ENCODE results near the gene NPRL2.

Gene NPRL2

DNA sequence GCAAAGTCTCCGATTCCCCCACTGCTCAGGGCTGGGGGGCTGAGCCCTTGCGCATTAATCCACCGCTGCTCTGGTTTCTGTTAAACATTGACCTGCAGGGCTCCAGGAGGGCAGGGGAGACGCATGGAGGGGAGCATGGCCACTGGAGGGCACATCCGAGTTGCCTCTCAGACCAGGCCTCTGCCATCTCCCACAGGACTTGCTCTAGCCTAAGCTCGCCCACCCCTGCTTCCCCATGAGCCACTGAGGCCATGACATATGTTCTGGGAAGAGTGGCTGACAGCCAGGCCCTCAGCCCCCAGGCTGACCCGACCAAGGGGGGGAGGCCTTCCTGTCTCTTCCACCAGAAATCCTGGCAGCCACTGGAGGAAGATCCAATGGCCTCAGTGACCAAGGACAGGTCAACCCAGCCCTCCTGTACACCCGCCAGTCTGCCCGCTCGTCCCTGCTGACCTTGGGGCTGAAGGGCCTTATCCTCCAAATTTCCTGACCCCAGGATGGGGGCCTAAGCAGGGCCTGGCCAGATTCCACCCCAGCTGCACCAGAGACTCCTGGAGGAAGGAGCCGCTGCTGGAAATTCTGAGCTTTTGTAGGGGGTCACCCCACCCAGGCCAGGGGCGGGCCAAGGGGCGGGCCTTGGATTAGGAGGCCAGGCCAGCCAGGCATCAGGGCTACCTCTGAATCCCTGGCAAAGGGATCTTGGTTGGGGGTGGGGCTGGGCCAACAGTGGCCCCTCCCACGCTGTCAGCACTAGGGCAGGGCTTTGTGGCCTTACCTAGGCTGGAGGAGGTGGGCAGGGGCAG is 47.4 kb downstream of the NPRL2 start, which contains the start of gene HYAL1:
HYAL1 (minus strand) TSS at position 562 of the 803 bp plus-strand sequence. CDS start 618 bp downstream, outside the sequence.
- no peak for DNase-seq

DNA sequence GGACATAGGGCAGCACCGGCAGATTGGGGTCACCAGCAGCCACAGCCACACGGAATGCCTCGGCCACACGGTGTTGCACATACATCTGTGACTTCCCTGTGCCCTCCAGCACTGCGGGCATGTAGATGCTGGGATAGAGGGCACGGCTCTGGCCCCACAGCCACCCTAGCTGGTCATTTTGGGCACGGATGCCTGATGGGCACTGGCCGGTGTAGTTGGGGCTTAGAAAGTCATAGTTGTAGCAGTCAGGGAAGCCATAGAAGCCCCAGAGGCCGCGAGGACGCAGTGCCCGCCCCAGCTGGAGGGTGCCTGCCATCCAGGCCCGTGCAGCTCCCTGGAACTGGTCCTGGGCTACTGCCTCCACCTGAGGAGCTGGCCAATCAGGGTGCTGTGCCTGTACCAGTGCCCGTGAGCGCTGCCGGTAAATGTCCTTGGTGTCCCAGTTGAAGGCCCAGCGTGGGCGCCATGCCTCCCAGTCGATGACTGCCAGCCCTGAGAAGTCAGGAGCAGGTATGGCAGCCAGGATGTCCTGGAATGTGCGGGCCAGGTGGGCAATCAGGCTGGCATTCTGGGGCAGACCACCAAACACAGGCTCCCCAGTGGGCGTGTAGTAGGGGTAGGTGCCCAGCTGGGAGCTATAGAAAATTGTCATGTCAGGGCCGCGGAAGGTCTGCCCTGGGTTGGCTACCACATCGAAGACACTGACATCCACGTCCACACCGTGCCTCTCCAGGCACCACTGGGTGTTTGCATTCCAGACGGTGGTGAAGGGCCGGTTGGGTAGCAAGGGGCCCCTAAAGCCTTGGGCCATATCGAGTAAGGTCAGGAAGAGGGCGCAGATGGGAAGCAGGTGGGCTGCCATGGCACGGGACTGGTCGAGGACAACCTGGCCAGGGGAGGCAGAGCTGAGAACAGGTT is 48.2 kb downstream of the NPRL2 start:
- no peak for DNase-seq

DNA sequence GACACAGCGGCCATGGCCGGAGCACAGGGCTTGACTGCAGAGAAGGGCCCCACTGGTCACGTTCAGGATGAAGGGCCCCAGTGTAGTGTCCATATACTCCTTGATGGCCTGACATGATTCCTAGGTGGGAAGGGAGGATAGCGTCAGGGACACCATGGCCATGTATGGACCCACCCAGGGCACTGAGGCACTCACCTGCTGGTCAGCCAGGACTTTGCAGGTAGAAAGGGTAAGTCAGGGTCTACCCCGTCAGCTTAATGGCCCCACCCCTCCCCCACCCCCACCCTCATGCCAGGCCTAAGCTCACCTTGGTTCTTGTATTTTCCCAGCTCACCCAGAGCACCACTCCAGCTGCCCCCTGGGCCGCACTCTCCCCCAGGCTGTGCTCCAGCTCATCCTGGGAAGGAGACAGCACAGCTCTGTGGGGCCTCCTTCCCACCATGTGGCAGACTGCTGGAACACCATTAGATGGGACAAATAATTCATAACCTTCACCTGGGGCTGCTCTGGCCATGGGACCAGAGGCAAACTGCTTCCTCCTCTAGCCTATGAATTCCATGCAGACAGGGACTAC is 49.8 kb downstream of the NPRL2 start:
- no peak for DNase-seq

DNA sequence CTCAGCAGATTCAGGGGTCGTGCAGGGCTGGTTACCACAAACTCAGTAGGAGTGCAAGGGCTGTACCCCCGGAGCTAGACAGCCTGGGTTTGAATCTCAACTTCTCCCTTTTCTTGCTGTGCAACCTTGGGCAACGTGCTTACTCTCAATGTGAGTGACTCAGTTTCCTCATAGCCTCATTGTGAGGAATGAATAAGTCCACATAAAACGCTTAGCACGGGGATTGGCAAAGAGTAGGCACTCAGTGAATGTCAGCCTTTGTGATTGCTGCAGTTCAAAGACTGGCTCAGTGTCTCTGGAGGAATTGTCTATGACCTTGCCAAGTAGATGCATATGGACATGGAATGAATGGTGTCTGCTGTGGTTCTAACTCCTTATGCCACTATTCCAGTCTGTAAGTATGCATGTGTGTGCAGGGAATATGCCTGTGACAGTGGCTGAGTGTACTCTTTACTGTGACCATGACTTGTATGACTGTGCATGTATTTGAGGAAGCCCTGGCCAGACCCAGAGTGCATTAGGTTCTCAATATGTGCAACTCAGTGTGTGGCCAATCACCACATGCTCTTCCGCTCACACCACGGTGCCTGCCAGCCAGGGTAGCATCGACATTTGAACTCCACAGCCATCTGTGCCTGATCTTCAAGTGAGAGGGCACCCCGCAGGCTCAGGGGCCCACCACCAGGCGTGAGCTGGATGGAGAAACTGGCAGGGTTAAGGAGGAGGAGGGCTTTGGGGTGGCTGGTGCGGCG is 50.5 kb downstream of the NPRL2 start:
- no peak for DNase-seq

DNA sequence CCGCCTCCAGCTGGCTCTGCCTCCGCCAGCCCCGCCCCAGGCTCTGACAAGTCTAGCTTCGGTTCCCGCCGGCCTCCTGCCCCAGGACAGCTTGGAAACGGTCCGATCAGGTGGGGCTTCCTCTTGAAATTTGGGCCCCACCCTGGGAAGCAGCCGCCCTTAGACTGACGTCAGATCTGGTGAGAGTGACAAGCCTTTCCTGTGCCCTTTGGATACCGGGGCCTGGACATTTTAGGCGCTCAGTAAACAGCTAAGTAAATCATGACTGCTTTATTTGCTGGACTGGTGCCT is 51.0 kb downstream of the NPRL2 start:
- no peak for DNase-seq

DNA sequence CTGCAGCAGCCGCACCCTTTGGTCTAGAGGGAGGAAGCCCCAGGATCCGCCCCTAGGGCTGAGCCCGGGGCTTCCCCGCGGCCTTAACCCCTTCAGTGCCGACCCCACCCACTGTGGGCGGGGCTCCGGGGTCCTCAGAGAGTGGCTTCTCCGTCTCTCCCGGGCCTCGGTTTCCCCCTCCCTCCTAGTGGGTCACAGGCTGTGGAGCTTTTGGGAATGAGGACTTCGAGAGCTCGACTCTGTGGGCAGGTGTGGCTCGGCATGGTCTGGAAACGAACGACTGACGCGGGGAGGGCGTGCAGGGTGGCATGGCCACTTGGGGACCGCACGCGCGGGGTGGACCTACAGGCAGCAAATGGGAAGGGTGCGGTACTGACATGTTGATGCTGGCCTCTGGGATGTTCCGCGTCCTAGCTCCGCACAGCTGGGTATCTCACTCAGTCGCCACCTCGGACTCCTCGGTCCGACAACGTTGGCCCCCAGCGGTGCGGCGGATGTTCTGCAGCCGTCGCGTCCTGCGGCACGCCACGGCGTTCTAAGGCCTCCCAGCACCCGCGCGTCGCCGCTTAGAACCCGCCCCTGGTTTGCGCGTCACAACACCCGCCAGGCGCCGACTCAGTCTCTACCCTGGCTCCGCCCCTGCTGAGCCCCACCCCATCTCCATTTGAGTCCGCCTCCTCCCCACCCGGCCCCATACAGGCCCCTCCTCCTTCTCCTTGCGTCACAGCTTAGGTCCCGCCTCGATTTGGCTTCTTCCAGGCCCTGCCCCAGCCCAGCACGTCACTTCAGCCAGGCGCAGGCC is 51.5 kb downstream of the NPRL2 start, which contains the start of the genes HYAL3 and NAA80:
HYAL3 (minus strand) TSS at position 570 of the 802 bp plus-strand sequence. CDS start 3,803 bp downstream, outside the sequence.
NAA80 (minus strand) TSS at position 570 of the 802 bp plus-strand sequence. CDS start 1,942 bp downstream, outside the sequence.
- DNase-seq = peak; percentile 99

DNA sequence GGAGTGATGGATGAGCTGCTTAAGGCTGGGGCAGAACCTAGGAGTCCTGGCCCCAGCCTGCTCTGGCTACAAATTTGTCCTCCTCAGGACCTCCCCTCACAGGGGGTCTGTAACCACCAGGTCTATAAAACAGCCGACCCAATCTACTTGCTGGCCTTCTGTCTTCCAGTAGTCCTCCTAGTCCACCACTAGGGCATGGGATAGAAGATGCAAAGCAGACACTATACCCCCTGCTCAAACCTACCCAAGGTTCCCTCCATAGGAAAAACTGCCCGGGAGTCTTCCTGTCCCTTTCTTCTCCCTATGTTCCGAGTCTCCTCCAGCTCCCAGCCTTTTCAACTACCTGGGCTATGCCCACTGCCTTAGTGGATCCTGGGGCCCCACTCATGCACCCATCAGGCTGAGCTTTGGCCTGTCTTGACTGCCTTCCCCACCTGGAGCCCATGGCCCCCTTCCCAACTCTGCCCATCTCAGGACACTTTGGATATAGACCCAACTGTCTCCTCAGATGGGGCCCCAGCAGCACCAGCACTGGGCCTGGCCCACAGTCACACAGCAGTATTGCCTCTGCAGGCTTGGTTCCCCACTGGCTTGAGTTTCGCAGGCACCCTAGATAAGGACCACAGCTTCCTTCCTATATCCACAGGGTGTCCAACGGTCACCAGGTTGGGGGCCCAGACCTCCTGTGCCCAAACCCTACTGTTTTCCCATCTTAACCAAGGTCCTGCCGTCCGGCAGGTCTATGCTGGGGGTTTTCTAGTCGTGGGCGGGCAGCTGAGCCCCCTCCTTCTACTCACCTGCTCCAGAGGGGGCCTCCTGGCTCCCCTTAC is 52.5 kb downstream of the NPRL2 start:
- DNase-seq = no peak

DNA sequence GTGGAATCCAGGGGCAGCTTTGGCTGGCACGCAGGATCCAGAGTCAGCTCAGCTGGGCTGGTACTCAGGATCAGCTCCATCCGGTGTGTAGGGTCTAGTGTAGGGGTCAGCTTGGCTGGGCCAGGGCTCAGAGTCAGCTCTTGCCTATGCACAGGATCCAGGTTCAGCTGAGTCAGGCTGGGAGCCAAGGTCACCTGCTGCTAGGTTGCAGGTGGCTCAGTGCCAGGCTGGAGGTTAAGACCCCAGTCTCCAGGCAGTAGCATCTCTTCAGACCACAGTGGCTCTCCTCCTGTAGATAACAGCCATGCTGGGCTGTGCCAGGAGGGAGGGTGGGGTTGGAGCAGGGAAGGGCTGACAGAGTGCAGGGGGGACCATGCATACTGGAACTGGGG is 53.2 kb downstream of the NPRL2 start:
- no peak for DNase-seq

All from activated naive CD4-positive, alpha-beta T cell treated with Interleukin-2 at 50 U/mL for 16 hours (primary cell).